H9 (cell line): ENCODE measurements around the gene KIF14. TPM values are rescaled to one million over a fixed set of nuclear protein-coding genes. Genes with fewer than 3 reads are reported as not detected.

Source experiments
- DNase-seq: peaks from one replicate; pipeline ENCODE4 v3.0.0-alpha.2; 2017
- H2AFZ ChIP-seq: one replicate; pipeline ENCODE4 v1.6.1; 2013; ENCODE audit warnings: mild to moderate bottlenecking, low read length, control low read depth, moderate library complexity
- H2AK5ac ChIP-seq: 2 replicates; pipeline ENCODE4 v1.6.1; 2013; ENCODE audit warnings: low read length, control low read depth, mixed read lengths; ENCODE audit not compliant: insufficient read length
- H2BK120ac ChIP-seq: one replicate; pipeline ENCODE4 v1.6.1; 2013; ENCODE audit warnings: low read depth, mild to moderate bottlenecking, low read length, control low read depth, inconsistent platforms; ENCODE audit not compliant: poor library complexity, severe bottlenecking
- H2BK12ac ChIP-seq: 2 replicates; pipeline ENCODE4 v1.6.1; 2013; ENCODE audit warnings: low read length, control low read depth, mixed read lengths, low read depth; ENCODE audit not compliant: insufficient read length
- H2BK15ac ChIP-seq: 2 replicates; pipeline ENCODE4 v1.6.1; 2013; ENCODE audit warnings: low read depth, low read length, control low read depth
- H2BK20ac ChIP-seq: one replicate; pipeline ENCODE4 v1.6.1; 2013; ENCODE audit warnings: low read depth, mild to moderate bottlenecking, low read length, control low read depth, inconsistent platforms; ENCODE audit not compliant: poor library complexity, severe bottlenecking
- H2BK5ac ChIP-seq: 2 replicates; pipeline ENCODE4 v1.6.1; 2013; ENCODE audit warnings: low read length, control low read depth, mixed read lengths; ENCODE audit not compliant: insufficient read length
- H3K14ac ChIP-seq: 2 replicates; pipeline ENCODE4 v1.6.1; 2013; ENCODE audit warnings: low read length, control low read depth; ENCODE audit not compliant: insufficient read depth
- H3K18ac ChIP-seq: 2 replicates; pipeline ENCODE4 v1.6.1; 2013; ENCODE audit warnings: low read depth, mild to moderate bottlenecking, mixed read lengths, low read length, control low read depth; ENCODE audit not compliant: insufficient read length
- H3K23ac ChIP-seq: 2 replicates; pipeline ENCODE4 v1.6.1; 2013; ENCODE audit warnings: low read length, control low read depth, mixed read lengths, low read depth; ENCODE audit not compliant: insufficient read length
- H3K23me2 ChIP-seq: 2 replicates; pipeline ENCODE4 v1.6.1; 2013; ENCODE audit warnings: low read depth, mild to moderate bottlenecking, mixed read lengths, low read length, control low read depth; ENCODE audit not compliant: insufficient read length, poor library complexity, severe bottlenecking
- H3K27ac ChIP-seq: 2 replicates; pipeline ENCODE4 v1.5.1; 2013; ENCODE audit warnings: low read length, control low read depth, mixed read lengths, low read depth; ENCODE audit not compliant: insufficient read length
- H3K27me3 ChIP-seq: 2 replicates; pipeline ENCODE4 v1.6.1; 2013; ENCODE audit warnings: low read length, control low read depth, inconsistent platforms; ENCODE audit not compliant: insufficient read depth
- H3K4ac ChIP-seq: 2 replicates; pipeline ENCODE4 v1.6.1; 2013; ENCODE audit warnings: low read depth, mild to moderate bottlenecking, control low read depth, inconsistent platforms, low read length, moderate library complexity
- H3K4me1 ChIP-seq: 2 replicates; pipeline ENCODE4 v1.6.1; 2013; ENCODE audit warnings: low read length, control low read depth, inconsistent platforms; ENCODE audit not compliant: insufficient read depth
- H3K4me2 ChIP-seq: 2 replicates; pipeline ENCODE4 v1.6.1; 2013; ENCODE audit warnings: low read length, control low read depth, mixed read lengths; ENCODE audit not compliant: insufficient read length, insufficient read depth
- H3K56ac ChIP-seq: 2 replicates; pipeline ENCODE4 v1.6.1; 2013; ENCODE audit warnings: low read depth, mild to moderate bottlenecking, mixed read lengths, low read length, control low read depth; ENCODE audit not compliant: insufficient read length
- H3K79me1 ChIP-seq: 2 replicates; pipeline ENCODE4 v1.6.1; 2013; ENCODE audit warnings: low read depth, mild to moderate bottlenecking, moderate library complexity, low read length, control low read depth, inconsistent platforms; ENCODE audit not compliant: insufficient read depth, poor library complexity, severe bottlenecking
- H3K79me2 ChIP-seq: 2 replicates; pipeline ENCODE4 v1.6.1; 2013; ENCODE audit warnings: low read length, control low read depth, inconsistent platforms; ENCODE audit not compliant: insufficient read depth
- H3K9ac ChIP-seq: 2 replicates; pipeline ENCODE4 v1.6.1; 2013; ENCODE audit warnings: low read length, control low read depth, mixed read lengths; ENCODE audit not compliant: insufficient read length; ENCODE audit errors: extremely low read depth
- H3K9me3 ChIP-seq: one replicate; pipeline ENCODE4 v1.6.1; 2013; ENCODE audit warnings: low read depth, low read length, inconsistent platforms; ENCODE audit not compliant: control insufficient read depth
- H3T11ph ChIP-seq: one replicate; pipeline ENCODE4 v1.6.1; 2013; ENCODE audit warnings: mild to moderate bottlenecking, low read length, control low read depth, inconsistent platforms
- H4K20me1 ChIP-seq: one replicate; pipeline ENCODE4 v1.6.1; 2013; ENCODE audit not compliant: control insufficient read depth, insufficient read length, insufficient read depth
- H4K5ac ChIP-seq: 2 replicates; pipeline ENCODE4 v1.6.1; 2013; ENCODE audit warnings: low read depth, mild to moderate bottlenecking, mixed read lengths, low read length, control low read depth; ENCODE audit not compliant: insufficient read length
- H4K8ac ChIP-seq: replicated peaks from 2 replicates; pipeline ENCODE4 v1.6.1; 2013; ENCODE audit warnings: low read length, control low read depth, mixed read lengths, low read depth; ENCODE audit not compliant: insufficient read length
- H4K91ac ChIP-seq: 2 replicates; pipeline ENCODE4 v1.6.1; 2013; ENCODE audit warnings: low read depth, mild to moderate bottlenecking, moderate library complexity, mixed read lengths, low read length, control low read depth; ENCODE audit not compliant: insufficient read length
- H3K27ac Mint-ChIP-seq, 3 experiments: 2 replicates in 2 of 3; 3 replicates in 1 of 3; pipeline ENCODE4 v1.8.0; 2020 to 2021; ENCODE audit warnings: mixed read lengths in 3 of 3, mild to moderate bottlenecking in 1 of 3, moderate library complexity in 1 of 3
- H3K27me3 Mint-ChIP-seq: 2 replicates; pipeline ENCODE4 v1.8.0; 2021; ENCODE audit warnings: low read depth, mild to moderate bottlenecking, moderate library complexity, mixed read lengths
- H3K36me3 Mint-ChIP-seq, 3 experiments: 2 replicates in 2 of 3; 3 replicates in 1 of 3; pipeline ENCODE4 v1.8.0; 2020 to 2021; ENCODE audit warnings: low read depth in 3 of 3, mixed read lengths in 3 of 3; ENCODE audit not compliant: insufficient read depth in 1 of 3
- H3K4me1 Mint-ChIP-seq, 2 experiments: 2 replicates each; pipeline ENCODE4 v1.8.0; 2020; ENCODE audit warnings: mixed read lengths in 2 of 2
- H3K4me3 Mint-ChIP-seq, 2 experiments: 2 replicates in 1 of 2; 3 replicates in 1 of 2; pipeline ENCODE4 v1.8.0; 2020 to 2021; ENCODE audit warnings: mild to moderate bottlenecking in 2 of 2, mixed read lengths in 2 of 2, moderate library complexity in 1 of 2
- H3K9me3 Mint-ChIP-seq, 2 experiments: 2 replicates in 1 of 2; 3 replicates in 1 of 2; pipeline ENCODE4 v1.8.0; 2020; ENCODE audit warnings: mild to moderate bottlenecking in 2 of 2, mixed read lengths in 2 of 2, moderate library complexity in 1 of 2
- WGBS: extraction: QIAGEN DNeasy Blood & Tissue Kit; methylation state at CpG from one replicate; pipeline ENCODE4 v1.1.7; 2013; ENCODE audit warnings: missing lambda C conversion rate, low lambda C conversion rate, mixed read lengths; ENCODE audit not compliant: insufficient read length; ENCODE audit errors: extremely low coverage; 5-methylcytosine and 5-hydroxymethylcytosine counted together
- total RNA-seq: library from RNA; stranded (reverse); gene quantifications from 2 replicates; pipeline ENCODE4 v1.2.1, GENCODE V29; 2021
- TF ChIP-seq, protein P1 (sequence below): fragments of 200-600 bp; sonication (generic); conservative IDR thresholded peaks from 3 replicates; pipeline ENCODE4 v1.8.0; 2021; ENCODE audit warnings: antibody characterized with exemption, mild to moderate bottlenecking

KIF14 gene
- total RNA-seq, 1 experiment from 2014 or later, result 18.2 TPM

DNA sequence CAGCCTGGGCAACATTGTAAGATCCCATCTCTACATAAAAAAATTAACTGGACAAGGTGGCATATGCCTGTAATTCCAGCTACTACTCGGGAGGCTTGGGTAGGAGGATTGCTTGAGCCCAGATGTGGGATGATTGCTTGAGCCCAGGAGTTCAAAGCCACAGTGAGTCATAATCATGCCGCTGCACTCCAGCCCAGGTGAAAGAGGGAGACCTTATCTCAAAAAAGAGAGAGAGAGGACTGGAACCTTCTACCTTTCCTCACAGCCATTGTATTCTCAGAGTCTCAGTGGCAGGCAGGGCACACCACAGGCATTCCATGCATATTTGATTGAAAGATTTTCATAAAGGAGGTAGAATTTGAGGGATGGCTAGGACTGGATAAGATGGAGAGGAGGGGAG, 78.4 kb downstream of the KIF14 start:
- Mint-ChIP-seq H3K9me3 (no peaks in the 10 kb centered on the region), H3K4me3 (no peak overlapping the region), H3K27ac (no peak overlapping the region), H3K4me1 (peaks cover 4% of the 10 kb centered on the region in 2 experiments), H3K27me3 (no peaks in the 10 kb centered on the region), H3K36me3 (no peaks in the 10 kb centered on the region)
- H2AFZ ChIP-seq, result no peak overlapping the region
- no peak overlapping the region for H3K4me2 ChIP-seq
- no peaks in the 10 kb centered on the region for H3K23me2 ChIP-seq
- H3K4ac ChIP-seq, result no peak overlapping the region
- no peaks in the 10 kb centered on the region for H3K4me1 ChIP-seq
- no peak overlapping the region for H2BK120ac ChIP-seq
- no peak overlapping the region for H2BK12ac ChIP-seq
- H4K8ac ChIP-seq, result no peak overlapping the region
- no CpG with 5 or more reads among the region's 2 CpGs for WGBS
- H4K91ac ChIP-seq, result no peak overlapping the region
- H3K9ac ChIP-seq, result no peak overlapping the region
- TF ChIP-seq, protein P1, sequence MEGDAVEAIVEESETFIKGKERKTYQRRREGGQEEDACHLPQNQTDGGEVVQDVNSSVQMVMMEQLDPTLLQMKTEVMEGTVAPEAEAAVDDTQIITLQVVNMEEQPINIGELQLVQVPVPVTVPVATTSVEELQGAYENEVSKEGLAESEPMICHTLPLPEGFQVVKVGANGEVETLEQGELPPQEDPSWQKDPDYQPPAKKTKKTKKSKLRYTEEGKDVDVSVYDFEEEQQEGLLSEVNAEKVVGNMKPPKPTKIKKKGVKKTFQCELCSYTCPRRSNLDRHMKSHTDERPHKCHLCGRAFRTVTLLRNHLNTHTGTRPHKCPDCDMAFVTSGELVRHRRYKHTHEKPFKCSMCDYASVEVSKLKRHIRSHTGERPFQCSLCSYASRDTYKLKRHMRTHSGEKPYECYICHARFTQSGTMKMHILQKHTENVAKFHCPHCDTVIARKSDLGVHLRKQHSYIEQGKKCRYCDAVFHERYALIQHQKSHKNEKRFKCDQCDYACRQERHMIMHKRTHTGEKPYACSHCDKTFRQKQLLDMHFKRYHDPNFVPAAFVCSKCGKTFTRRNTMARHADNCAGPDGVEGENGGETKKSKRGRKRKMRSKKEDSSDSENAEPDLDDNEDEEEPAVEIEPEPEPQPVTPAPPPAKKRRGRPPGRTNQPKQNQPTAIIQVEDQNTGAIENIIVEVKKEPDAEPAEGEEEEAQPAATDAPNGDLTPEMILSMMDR, result no peak
- no peaks in the 10 kb centered on the region for H4K20me1 ChIP-seq
- no peak overlapping the region for H4K5ac ChIP-seq
- H3K18ac ChIP-seq, result no peak overlapping the region
- no peaks in the 10 kb centered on the region for H3K9me3 ChIP-seq
- no peaks in the 10 kb centered on the region for H3K79me1 ChIP-seq
- no peak for DNase-seq
- no peak overlapping the region for H2BK5ac ChIP-seq
- no peaks in the 10 kb centered on the region for H3K27me3 ChIP-seq
- no peak overlapping the region for H3K14ac ChIP-seq
- H3K56ac ChIP-seq, result no peak overlapping the region
- H3K23ac ChIP-seq, result no peak overlapping the region
- no peak overlapping the region for H2BK20ac ChIP-seq
- no peaks in the 10 kb centered on the region for H3K79me2 ChIP-seq
- H2AK5ac ChIP-seq, result no peak overlapping the region
- no peak overlapping the region for H3T11ph ChIP-seq
- H3K27ac ChIP-seq, result no peak overlapping the region
- H2BK15ac ChIP-seq, result no peak overlapping the region
